ENCODE results near the gene JAM2.

- TF ChIP-seq CTCF (IDR thresholded peaks at IDR 0.05) (no peak), POLR2A (IDR thresholded peaks at IDR 0.05) (no peak)
These were observed 24.6 kb upstream of the JAM2 start for GRCh38 chr21:25614441-25614840.
